ENCODE results near the gene GLTPD2. TPM values are rescaled to one million over a fixed set of nuclear protein-coding genes. Genes with fewer than 3 reads are reported as not detected.

GLTPD2 gene
- not detected in 2 replicates for total RNA-seq

DNA sequence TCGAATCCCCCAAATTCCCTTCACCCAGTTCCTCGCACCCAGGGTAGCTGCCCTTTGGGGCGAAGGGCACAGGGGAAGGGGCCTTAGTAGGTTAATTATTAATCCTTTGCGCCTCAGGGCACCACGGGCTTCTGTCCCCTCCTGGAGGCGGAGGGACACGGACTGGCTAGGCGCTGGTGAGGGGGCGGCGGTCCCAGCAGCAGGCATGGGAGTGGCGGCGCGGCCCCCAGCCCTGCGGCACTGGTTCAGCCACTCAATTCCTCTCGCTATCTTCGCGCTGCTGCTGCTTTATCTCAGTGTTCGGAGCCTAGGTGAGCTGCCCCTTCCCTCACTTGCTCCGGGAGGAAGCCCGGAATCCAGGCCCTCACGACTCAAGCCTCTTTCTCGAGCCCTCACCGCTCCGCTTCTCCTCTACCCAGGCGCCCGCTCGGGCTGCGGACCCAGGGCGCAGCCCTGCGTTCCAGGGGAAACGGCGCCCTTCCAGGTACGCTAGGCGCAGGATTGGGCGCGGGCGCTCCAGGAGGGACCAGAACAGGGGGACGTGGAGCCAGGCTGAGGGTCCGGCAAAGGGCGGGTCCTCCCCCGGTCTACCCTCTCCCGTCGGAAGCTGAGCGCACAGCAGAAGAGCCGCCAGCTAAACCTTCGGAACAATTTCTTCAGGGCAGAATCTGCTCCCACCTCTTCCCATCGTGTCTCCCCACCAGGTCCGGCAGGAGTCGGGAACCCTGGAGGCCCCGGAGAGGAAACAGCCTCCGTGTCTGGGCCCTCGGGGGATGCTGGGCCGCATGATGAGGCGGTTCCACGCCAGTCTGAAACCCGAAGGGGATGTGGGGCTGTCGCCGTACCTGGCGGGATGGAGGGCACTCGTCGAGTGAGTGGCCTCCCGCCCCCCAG lies at the start of gene GLTPD2:
Gene GLTPD2, plus strand, starts transcription at position 158 of the 894 bp plus-strand sequence. Its CDS starts 48 bp downstream, at position 206.

DNA sequence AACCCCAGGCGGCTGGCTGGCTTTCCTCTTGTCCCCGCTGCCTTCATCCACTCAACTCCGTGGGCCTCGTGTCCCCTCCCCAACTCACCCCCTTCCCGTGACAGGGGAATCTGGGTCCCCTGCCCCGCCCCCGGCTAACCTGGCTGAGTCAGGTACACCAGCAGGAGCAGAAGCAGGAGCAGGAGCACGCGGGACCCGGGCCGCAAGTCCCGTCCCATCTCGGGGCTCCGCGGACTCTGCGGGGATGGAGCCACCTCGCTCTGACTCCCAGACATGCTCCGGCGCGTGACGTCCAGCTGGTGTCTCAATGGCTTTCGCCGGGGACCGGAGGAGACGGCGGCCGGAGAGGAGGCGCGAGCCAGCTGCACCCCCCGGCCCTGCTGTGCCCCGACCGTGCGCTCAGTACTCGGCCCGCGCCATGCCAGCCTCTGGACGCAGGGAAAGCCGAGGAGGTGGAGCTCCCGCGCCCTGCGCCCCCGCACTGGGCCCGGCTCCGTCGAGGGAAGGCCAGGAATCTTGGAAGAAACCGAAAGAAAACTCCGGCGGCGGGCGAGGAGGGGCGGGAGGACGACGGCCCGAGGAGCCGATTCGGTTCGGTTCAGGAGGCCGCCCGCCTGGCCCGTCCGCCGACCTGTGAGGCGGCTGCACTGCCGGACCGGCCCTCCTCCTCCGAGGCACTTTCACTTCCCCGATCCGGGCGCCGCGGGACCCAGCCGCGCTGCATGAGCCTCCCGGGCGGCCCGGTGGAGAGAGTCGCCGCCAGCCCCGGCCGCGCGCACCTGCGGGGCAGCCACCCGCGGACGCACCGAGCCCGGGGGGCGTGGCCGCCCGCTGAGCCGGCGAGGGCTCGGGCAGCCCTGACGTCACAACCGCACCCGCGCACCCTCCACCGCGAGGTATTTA lies 49.4 kb upstream of the GLTPD2 start, which contains the start of the genes CXCL16 and ZMYND15:
Gene CXCL16, minus strand, starts transcription at position 807 of the 903 bp plus-strand sequence. Its CDS starts 589 bp downstream, at position 218.
Gene ZMYND15, plus strand, starts transcription at position 712 of the 903 bp plus-strand sequence. CDS start 716 bp downstream, outside the sequence.

DNA sequence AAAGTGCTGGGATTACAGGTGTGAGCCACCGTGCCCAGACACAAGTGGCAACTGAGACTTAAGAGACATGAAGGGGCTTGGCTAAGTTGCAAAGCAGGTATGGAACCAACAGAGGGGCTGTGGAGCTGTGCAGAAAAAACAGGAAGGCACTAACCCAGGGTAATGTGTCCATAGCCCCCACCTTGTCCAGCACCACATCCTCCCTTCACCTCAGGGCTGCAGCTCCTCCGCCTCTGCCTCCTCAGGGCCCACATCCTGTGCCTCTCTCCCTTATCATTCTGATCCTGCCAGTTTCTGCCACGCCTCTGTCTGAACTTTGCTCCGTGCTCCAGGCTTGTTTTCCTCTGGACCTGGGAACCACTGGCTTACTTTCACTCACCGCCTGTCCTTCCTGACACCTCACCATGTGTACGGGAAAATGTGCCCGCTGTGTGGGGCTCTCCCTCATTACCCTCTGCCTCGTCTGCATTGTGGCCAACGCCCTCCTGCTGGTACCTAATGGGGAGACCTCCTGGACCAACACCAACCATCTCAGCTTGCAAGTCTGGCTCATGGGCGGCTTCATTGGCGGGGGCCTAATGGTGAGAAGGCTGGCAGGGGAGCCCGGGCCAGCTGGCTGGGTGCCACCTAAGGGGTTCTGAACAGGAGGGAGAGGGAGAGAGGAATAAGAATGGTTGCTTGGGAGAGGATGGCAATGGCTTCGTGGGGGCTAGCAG lies 17.1 kb upstream of the GLTPD2 start, which contains the start of gene TM4SF5:
Gene TM4SF5, plus strand, starts transcription at position 368 of the 716 bp plus-strand sequence. Its CDS starts 37 bp downstream, at position 405.

DNA sequence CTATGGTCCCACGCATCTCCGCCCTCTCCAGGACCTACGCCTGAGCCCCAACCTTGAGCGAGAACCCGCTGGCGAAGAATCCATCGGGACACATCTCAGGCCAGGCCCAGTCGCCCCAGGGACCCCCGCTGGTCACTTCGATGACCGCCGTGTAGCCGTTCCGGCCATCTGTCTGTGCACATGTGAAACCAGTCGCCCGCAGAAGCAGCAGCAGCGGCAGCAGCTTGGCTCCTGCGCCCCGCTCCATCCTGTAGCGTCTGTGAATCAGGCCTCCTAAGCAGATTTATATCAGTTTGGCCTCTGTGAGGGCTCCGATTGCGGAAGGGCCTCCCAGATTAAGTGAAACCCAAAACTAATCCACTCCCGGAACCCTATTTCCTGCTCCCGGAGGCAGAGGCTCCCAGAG lies 2.7 kb upstream of the GLTPD2 start, which contains the start of gene VMO1:
Gene VMO1, minus strand, starts transcription at position 259 of the 406 bp plus-strand sequence. Its CDS starts 12 bp downstream, at position 247.

DNA sequence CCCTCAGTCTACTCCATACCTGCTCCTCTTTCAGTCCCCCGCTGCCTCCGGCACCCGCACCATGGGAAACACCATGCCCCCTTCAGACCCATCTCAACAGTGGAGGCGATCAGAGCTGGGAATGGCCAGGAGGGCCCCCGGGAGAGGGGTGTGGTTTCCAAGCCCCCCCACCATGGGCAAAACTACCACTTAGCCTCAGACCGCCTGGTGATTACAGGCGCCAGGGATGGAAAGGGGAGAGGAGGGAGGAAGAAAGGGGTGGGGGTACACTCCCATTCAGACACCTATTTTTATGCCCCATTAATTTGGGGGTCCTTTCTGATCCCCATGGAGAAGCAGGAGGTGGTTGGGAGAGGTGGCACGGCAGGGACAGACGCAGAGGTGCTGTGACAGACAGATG lies 13.5 kb downstream of the GLTPD2 start, which contains the start of gene C17orf114:
Gene C17orf114, minus strand, starts transcription at position 101 of the 400 bp plus-strand sequence.

DNA sequence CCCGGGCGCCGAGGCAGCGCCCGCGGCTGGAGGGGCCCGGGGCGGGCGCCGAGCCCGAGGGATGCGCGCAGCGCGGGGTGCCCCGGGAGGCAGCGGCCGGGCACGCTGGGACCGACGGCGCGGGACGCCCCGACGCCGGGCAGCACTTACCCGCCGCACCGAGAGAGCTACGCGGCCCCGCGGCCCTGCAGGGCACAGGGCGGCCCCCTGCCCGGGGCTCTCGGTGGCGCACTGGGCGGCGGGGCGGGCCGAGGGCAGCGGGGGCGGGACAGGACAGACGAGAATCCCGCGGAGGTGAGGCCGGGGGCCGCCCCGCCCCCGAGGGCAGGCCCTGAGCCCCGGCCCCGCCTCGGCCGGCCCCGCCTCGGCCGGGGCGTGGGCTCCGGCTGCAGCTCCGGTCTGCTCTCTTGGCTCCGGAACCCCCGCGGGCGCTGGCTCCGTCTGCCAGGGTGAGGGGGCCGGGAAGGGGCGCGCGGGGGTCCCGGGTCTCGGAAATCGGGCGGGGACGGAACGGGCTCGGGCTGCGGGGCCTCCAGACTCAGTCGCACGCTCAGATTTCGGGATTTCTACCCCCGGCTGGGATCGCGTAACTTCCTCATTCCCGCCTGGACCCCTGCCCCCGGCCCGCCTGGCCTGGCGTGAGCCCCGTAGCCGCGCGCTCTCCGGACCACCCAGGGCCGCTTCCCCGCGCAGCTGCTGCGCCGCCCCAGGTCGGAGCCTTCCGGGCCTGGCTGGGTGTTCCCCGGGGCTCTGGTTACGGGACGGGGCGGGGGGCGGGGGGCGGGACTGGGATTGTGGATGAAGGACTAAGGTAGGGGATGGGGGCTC lies 18.2 kb downstream of the GLTPD2 start, which contains the start of gene PLD2:
Gene PLD2, plus strand, starts transcription at position 376 of the 828 bp plus-strand sequence. CDS start 621 bp downstream, outside the sequence.

DNA sequence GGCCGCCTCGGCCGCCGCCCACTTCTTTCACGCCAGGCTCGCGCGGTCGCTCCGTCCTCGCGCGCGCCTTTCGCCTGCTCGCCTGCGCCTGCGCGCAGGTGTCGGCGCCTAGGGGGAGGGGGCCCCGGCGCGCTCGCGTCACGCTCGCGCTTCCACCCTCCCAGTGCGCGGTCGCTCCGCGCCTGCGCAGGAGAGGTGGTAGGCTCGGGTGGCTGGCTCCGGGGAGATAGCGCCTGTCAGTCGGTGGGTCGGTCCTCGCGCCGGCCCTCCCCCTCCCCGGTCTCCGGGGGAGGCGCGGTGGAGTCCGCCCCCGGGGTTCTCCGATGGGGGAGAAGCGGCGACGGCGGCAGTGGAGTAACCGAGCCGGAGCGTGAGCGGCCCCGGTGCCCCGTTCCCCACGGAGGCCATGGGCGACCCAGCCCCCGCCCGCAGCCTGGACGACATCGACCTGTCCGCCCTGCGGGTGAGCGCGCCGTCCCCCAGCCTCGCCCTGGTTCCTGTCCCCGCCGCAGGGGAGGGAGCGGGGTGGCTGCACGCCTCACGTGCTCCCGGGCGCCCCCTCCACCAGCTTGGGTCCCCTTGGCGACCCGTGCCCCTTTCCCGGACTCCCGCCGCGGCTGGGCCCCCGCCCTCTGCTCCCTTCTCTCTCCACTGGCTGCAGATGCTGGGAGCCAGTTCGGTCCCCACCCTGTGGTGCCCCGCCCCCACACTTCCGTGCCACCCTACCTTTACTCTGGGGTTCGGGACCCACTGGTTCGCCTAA lies 44.6 kb downstream of the GLTPD2 start, which contains the start of gene MINK1:
Gene MINK1, plus strand, starts transcription at position 163 of the 763 bp plus-strand sequence. Its CDS starts 244 bp downstream, at position 407.

Other genes with a start within 250 kb of the GLTPD2 start
- gene MYBBP1A, start 233.6 kb upstream of the GLTPD2 start, total RNA-seq = 90.2 and 103 TPM in 2 replicates
- 4.4 and 4.5 TPM in 2 replicates for gene GGT6, start 228.4 kb upstream of the GLTPD2 start, total RNA-seq
- not detected in 2 replicates for gene SMTNL2, start 204.4 kb upstream of the GLTPD2 start, total RNA-seq
- 0.07 TPM in 1 of 2 replicates, not detected in the other for gene ALOX15, start 147.3 kb upstream of the GLTPD2 start, total RNA-seq
- 22.6 and 41.9 TPM in 2 replicates for gene PELP1, start 84.8 kb upstream of the GLTPD2 start, total RNA-seq
- gene ARRB2, start 78.3 kb upstream of the GLTPD2 start, total RNA-seq = 5.8 and 5.9 TPM in 2 replicates
- 8.0 and 10.3 TPM in 2 replicates for gene MED11, start 57.5 kb upstream of the GLTPD2 start, total RNA-seq
- gene ZMYND15, start 49.1 kb upstream of the GLTPD2 start, total RNA-seq = 0.34 and 1.2 TPM in 2 replicates
- 23.2 and 37.5 TPM in 2 replicates for gene CXCL16, start 49.0 kb upstream of the GLTPD2 start, total RNA-seq
- not detected in 2 replicates for gene TM4SF5, start 17.1 kb upstream of the GLTPD2 start, total RNA-seq
- gene VMO1, start 2.6 kb upstream of the GLTPD2 start, total RNA-seq = 0.68 and 1.00 TPM in 2 replicates
- 83.6 and 122 TPM in 2 replicates for gene PSMB6, start 7.2 kb downstream of the GLTPD2 start, total RNA-seq
- 29.0 and 38.2 TPM in 2 replicates for gene PLD2, start 18.2 kb downstream of the GLTPD2 start, total RNA-seq
- 76.9 and 223 TPM in 2 replicates for gene MINK1, start 44.4 kb downstream of the GLTPD2 start, total RNA-seq
- gene C17orf107, start 110.6 kb downstream of the GLTPD2 start, total RNA-seq = 3.1 and 4.4 TPM in 2 replicates
- gene CHRNE, start 114.1 kb downstream of the GLTPD2 start, total RNA-seq = 0.21 TPM in 1 of 2 replicates, not detected in the other
- gene GP1BA, start 143.3 kb downstream of the GLTPD2 start, total RNA-seq = not detected in 2 replicates
- gene SLC25A11, start 151.1 kb downstream of the GLTPD2 start, total RNA-seq = 49.2 and 54.0 TPM in 2 replicates
- 23.9 and 35.8 TPM in 2 replicates for gene RNF167, start 151.3 kb downstream of the GLTPD2 start, total RNA-seq
- gene PFN1, start 159.6 kb downstream of the GLTPD2 start, total RNA-seq = 416 and 612 TPM in 2 replicates
- gene ENO3, start 162.2 kb downstream of the GLTPD2 start, total RNA-seq = 1.4 and 1.9 TPM in 2 replicates
- 42.6 and 48.9 TPM in 2 replicates for gene SPAG7, start 178.9 kb downstream of the GLTPD2 start, total RNA-seq
- 7.9 and 15.8 TPM in 2 replicates for gene CAMTA2, start 198.7 kb downstream of the GLTPD2 start, total RNA-seq
- gene INCA1, start 208.6 kb downstream of the GLTPD2 start, total RNA-seq = under 0.01 and 0.21 TPM in 2 replicates
- 102 and 188 TPM in 2 replicates for gene KIF1C, start 209.0 kb downstream of the GLTPD2 start, total RNA-seq
- 0.50 and 0.68 TPM in 2 replicates for gene SLC52A1, start 246.5 kb downstream of the GLTPD2 start, total RNA-seq

Data from nasal cavity respiratory epithelium epithelial cell of viscerocranial mucosa (primary cell).